GDM1 (cell line): ENCODE data around the gene IRF7.

ENCODE experiments used
- DNase-seq: peaks from one replicate; lab custom pipeline; 2025; lab: John Stamatoyannopoulos, UW

The IRF7 gene

GRCh38 chr11:620935-621814, 5.4 kb upstream of the IRF7 start:
- DNase-seq, result no peak

- DNase-seq, result no peak
Measured at GRCh38 chr11:620201-620600, 4.5 kb upstream of the IRF7 start.

GRCh38 chr11:619628-620050, 3.9 kb upstream of the IRF7 start:
- DNase-seq, result no peak

- DNase-seq, result no peak
Measured at GRCh38 chr11:618856-619627, 3.3 kb upstream of the IRF7 start.

GRCh38 chr11:617912-618682, 2.3 kb upstream of the IRF7 start:
- DNase-seq, result no peak

- DNase-seq, result no peak
Measured at GRCh38 chr11:617199-617911, 1.6 kb upstream of the IRF7 start.

GRCh38 chr11:616320-617198, 809 bp upstream of the IRF7 start:
- peak; percentile 24 for DNase-seq

- DNase-seq, result no peak
Measured at GRCh38 chr11:614623-615503, 887 bp downstream of the IRF7 start.

- no peak for DNase-seq
Measured at GRCh38 chr11:614021-614622, 1.6 kb downstream of the IRF7 start.

- no peak for DNase-seq
Measured at GRCh38 chr11:613369-613968, 2.3 kb downstream of the IRF7 start.

- DNase-seq, result no peak
Measured at GRCh38 chr11:612961-613300, 2.8 kb downstream of the IRF7 start.

- DNase-seq, result no peak
Measured at GRCh38 chr11:612201-612960, 3.4 kb downstream of the IRF7 start.

- no peak for DNase-seq
Measured at GRCh38 chr11:611001-611996, 4.5 kb downstream of the IRF7 start.

- no peak for DNase-seq
Measured at GRCh38 chr11:610146-610801, 5.5 kb downstream of the IRF7 start.

- no peak for DNase-seq
Measured at GRCh38 chr11:609341-609811, 6.4 kb downstream of the IRF7 start.

GRCh38 chr11:608791-609251, 6.9 kb downstream of the IRF7 start:
- DNase-seq, result no peak
